PC-3 (cell line): ENCODE measurements around the gene APBA2. TPM values are rescaled to one million over a fixed set of nuclear protein-coding genes. Genes with fewer than 3 reads are reported as not detected.

Experiments
- ATAC-seq: fragments of 200-7000 bp; cut with Tn5 transposase; 2 replicates; pipeline ENCODE4 v1.9.1; 2020; ENCODE audit warnings: mild to moderate bottlenecking, moderate library complexity
- BruUV-seq: library from RNA; stranded (reverse); fragments of 400-500 nt; replicated peaks from 2 replicates; lab custom pipeline; 2021; lab: Mats Ljungman, UMichigan
- CTCF ChIA-PET: fragments of 300-600 bp; sonication (Branson Sonifier 250); formaldehyde crosslinking; loops from one replicate; lab custom pipeline; 2022; ENCODE audit warnings: antibody characterized with exemption; lab: Charles Lee
- POLR2A ChIA-PET: fragments of 300-600 bp; sonication (Branson Sonifier 250); formaldehyde crosslinking; loops from one replicate; lab custom pipeline; 2022; ENCODE audit warnings: antibody characterized with exemption; ENCODE audit not compliant: unreplicated experiment; lab: Charles Lee
- DNase-seq: peaks from one replicate; pipeline ENCODE4 v3.0.0-alpha.2; 2015
- H2AFZ ChIP-seq: fragments of 300-600 bp; sonication (generic); 2 replicates; pipeline ENCODE4 v1.6.0; 2016; ENCODE audit warnings: antibody characterized with exemption, low read length
- H3F3A ChIP-seq: fragments of 300-600 bp; sonication (generic); one replicate; pipeline ENCODE4 v1.6.0; 2017; ENCODE audit warnings: antibody characterized with exemption, low read length, control low read depth, mild to moderate bottlenecking; ENCODE audit not compliant: unreplicated experiment
- H3K27ac ChIP-seq: fragments of 300-600 bp; sonication (generic); 2 replicates; pipeline ENCODE4 v1.5.1; 2016; ENCODE audit warnings: mild to moderate bottlenecking, low read length
- H3K27me3 ChIP-seq: fragments of 300-600 bp; sonication (generic); 2 replicates; pipeline ENCODE4 v1.6.1; 2016; ENCODE audit warnings: low read length, mixed read lengths
- H3K36me3 ChIP-seq: fragments of 300-600 bp; sonication (generic); 2 replicates; pipeline ENCODE4 v1.6.1; 2016; ENCODE audit warnings: low read depth, mixed run types, low read length, mixed read lengths
- H3K4me1 ChIP-seq: fragments of 300-600 bp; sonication (generic); 2 replicates; pipeline ENCODE4 v1.5.1; 2016; ENCODE audit warnings: low read length; ENCODE audit not compliant: insufficient read depth
- H3K4me2 ChIP-seq: fragments of 300-600 bp; sonication (generic); 2 replicates; pipeline ENCODE4 v1.6.0; 2016; ENCODE audit warnings: low read length
- H3K4me3 ChIP-seq: fragments of 300-600 bp; sonication (generic); 2 replicates; pipeline ENCODE4 v1.5.1; 2016; ENCODE audit warnings: mild to moderate bottlenecking, low read length, mixed read lengths
- H3K79me2 ChIP-seq: fragments of 300-600 bp; sonication (generic); 2 replicates; pipeline ENCODE4 v1.6.1; 2017; ENCODE audit warnings: low read length, mixed read lengths
- H3K9ac ChIP-seq: fragments of 300-600 bp; sonication (generic); 2 replicates; pipeline ENCODE4 v1.6.0; 2016; ENCODE audit warnings: mild to moderate bottlenecking, low read length
- H3K9me2 ChIP-seq: fragments of 300-600 bp; sonication (generic); replicated peaks from 2 replicates; pipeline ENCODE4 v1.6.1; 2016; ENCODE audit warnings: mixed run types, low read length, mixed read lengths
- H3K9me3 ChIP-seq: fragments of 300-600 bp; sonication (generic); 2 replicates; pipeline ENCODE4 v1.6.1; 2016; ENCODE audit warnings: low read length, mixed read lengths
- H4K20me1 ChIP-seq: fragments of 300-600 bp; sonication (generic); 2 replicates; pipeline ENCODE4 v1.6.1; 2016; ENCODE audit warnings: low read length, mixed read lengths
- EZH2 ChIP-seq: fragments of 300-600 bp; sonication (generic); IDR thresholded peaks from one replicate; pipeline ENCODE4 v1.6.1; 2017; ENCODE audit warnings: antibody characterized with exemption, mild to moderate bottlenecking, low read length; ENCODE audit not compliant: unreplicated experiment
- EZH2phosphoT487 ChIP-seq: fragments of 300-600 bp; sonication (generic); IDR thresholded peaks from 2 replicates; pipeline ENCODE4 v1.6.1; 2018; ENCODE audit warnings: mild to moderate bottlenecking, antibody characterized with exemption, low read length, borderline replicate concordance
- intact Hi-C: fragments of 100-400 bp; cut with micrococcal nuclease; formaldehyde crosslinking; loops from 2 replicates; pipeline ENCODE4 v1.9.0; 2023
- total RNA-seq: library from RNA; depleted of rRNA; stranded (reverse); fragments of >200 nt; gene quantifications from 2 replicates; pipeline ENCODE4 v1.2.3, GENCODE V29; 2014
- TF ChIP-seq, protein P1 (sequence below): fragments of 300-600 bp; sonication (generic); conservative IDR thresholded peaks from 2 replicates; pipeline ENCODE4 v1.5.1; 2017; ENCODE audit warnings: antibody characterized with exemption, low read depth, mild to moderate bottlenecking, low read length

Gene APBA2
- total RNA-seq, 1 experiment from 2014 or later: 61.7 TPM

DNA sequence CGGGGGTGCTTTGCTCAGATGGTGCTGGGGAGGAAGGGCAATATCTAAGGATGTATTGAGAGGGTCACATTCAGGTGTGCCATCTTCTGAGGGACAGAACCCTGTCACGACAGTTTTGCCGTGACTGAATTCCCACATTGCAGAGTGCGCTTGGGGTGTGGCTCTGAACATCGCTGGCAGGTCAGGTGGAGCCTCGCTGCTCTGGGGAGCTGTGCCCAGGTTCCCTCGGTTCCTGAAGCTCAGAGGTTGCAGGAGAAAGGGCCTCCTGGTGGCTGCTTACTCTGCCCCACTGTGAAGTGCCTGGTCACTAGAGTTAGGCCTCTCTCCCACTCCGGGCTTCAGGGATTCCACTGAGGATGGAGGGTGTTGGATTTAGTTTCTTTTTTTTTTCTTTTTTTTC lies 51.5 kb downstream of the APBA2 start:
- POLR2A ChIA-PET: no interaction called here
- ATAC-seq: no peak

DNA sequence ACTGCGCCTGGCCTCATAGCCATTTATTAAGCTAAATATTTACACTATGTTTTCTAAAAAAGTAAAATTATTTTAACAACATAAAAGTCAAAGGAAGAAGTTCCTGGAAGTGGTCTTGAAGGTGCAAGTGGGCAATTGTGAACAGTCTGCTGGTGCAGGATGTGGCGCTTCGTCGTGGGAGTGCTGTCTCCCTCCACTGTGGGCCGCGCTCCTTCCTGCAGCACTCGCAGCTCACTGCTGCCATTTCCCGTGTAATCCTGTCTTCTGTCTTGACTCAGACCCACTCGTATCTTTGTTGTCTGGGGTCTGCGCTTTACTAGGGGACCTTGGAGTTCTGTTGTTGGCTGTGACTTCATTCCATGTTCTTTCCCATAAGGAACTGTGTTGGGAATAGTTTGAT lies 56.3 kb downstream of the APBA2 start:
- Histone ChIP-seq H3F3A (no peaks in the 10 kb centered on the region), H4K20me1 (no peaks in the 10 kb centered on the region), H3K27me3 (no peaks in the 10 kb centered on the region), H2AFZ (no peak overlapping the region), H3K9me3 (no peaks in the 10 kb centered on the region), H3K4me3 (no peak overlapping the region), H3K4me1 (no peaks in the 10 kb centered on the region), H3K27ac (no peak overlapping the region), H3K9ac (no peak overlapping the region), H3K9me2 (no peaks in the 10 kb centered on the region), H3K4me2 (no peak overlapping the region), H3K79me2 (no peaks in the 10 kb centered on the region), H3K36me3 (no peaks in the 10 kb centered on the region)
- ATAC-seq (no peak), DNase-seq (no peak)
- CTCF ChIA-PET: no interaction called here
- POLR2A ChIA-PET: no interaction called here
- BruUV-seq: no TSS peak
- intact Hi-C loops: no loop called here
- no peak for TF ChIP-seq EZH2phosphoT487
- no peak for TF ChIP-seq EZH2
- TF ChIP-seq, protein P1, sequence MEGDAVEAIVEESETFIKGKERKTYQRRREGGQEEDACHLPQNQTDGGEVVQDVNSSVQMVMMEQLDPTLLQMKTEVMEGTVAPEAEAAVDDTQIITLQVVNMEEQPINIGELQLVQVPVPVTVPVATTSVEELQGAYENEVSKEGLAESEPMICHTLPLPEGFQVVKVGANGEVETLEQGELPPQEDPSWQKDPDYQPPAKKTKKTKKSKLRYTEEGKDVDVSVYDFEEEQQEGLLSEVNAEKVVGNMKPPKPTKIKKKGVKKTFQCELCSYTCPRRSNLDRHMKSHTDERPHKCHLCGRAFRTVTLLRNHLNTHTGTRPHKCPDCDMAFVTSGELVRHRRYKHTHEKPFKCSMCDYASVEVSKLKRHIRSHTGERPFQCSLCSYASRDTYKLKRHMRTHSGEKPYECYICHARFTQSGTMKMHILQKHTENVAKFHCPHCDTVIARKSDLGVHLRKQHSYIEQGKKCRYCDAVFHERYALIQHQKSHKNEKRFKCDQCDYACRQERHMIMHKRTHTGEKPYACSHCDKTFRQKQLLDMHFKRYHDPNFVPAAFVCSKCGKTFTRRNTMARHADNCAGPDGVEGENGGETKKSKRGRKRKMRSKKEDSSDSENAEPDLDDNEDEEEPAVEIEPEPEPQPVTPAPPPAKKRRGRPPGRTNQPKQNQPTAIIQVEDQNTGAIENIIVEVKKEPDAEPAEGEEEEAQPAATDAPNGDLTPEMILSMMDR: no peak

More for the DNA sequence above, 51.5 kb downstream of the APBA2 start:
- no peaks in the 10 kb centered on the region for H3K9me3 ChIP-seq
- no peak overlapping the region for H3K4me2 ChIP-seq
- no TSS peak for BruUV-seq
- TF ChIP-seq EZH2phosphoT487 (no peak), EZH2 (no peak)
- TF ChIP-seq, protein P1: no peak
- H3F3A ChIP-seq: no peaks in the 10 kb centered on the region
- no peaks in the 10 kb centered on the region for H3K36me3 ChIP-seq
- H3K27me3 ChIP-seq: no peaks in the 10 kb centered on the region
- H2AFZ ChIP-seq: no peak overlapping the region
- H3K4me3 ChIP-seq: no peak overlapping the region
- H3K9me2 ChIP-seq: no peaks in the 10 kb centered on the region
- H3K4me1 ChIP-seq: no peaks in the 10 kb centered on the region
- intact Hi-C loops: no loop called here
- H3K9ac ChIP-seq: no peak overlapping the region
- H3K27ac ChIP-seq: no peak overlapping the region
- H3K79me2 ChIP-seq: no peaks in the 10 kb centered on the region
- DNase-seq: no peak
- CTCF ChIA-PET: no interaction called here
- H4K20me1 ChIP-seq: no peaks in the 10 kb centered on the region

DNA sequence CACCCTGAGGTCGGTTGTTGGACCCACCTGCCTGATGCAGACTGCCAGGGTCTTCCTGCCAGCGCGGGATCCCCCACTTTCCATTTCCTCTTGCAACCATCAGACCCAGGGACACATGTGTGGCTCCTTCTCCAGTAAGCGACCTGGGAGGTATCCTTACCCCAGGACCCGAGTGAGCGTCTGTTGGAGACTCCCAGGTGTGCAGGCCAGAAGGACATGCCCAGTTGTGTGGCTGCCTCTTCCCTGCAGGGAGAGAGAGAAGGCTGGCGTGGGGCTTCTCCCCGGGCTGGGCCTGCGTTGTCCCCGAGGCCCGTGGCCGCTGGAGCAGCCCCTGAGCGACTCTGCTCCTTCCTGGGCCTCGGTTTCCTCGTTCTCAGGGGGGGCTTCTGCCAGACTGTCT lies 56.8 kb downstream of the APBA2 start:
- ChIA-PET CTCF (no interaction called here), POLR2A (no interaction called here)
- H3K9ac ChIP-seq: no peak overlapping the region
- H3K9me2 ChIP-seq: no peaks in the 10 kb centered on the region
- ATAC-seq (no peak), DNase-seq (no peak)
- H3K4me3 ChIP-seq: no peak overlapping the region
- H3K4me1 ChIP-seq: no peaks in the 10 kb centered on the region
- H3F3A ChIP-seq: no peaks in the 10 kb centered on the region
- intact Hi-C loops: no loop called here
- no peaks in the 10 kb centered on the region for H3K36me3 ChIP-seq
- no peaks in the 10 kb centered on the region for H3K27me3 ChIP-seq
- TF ChIP-seq EZH2: no peak
- TF ChIP-seq, protein P1: no peak
- no peak for TF ChIP-seq EZH2phosphoT487
- no peaks in the 10 kb centered on the region for H3K79me2 ChIP-seq
- no peaks in the 10 kb centered on the region for H3K9me3 ChIP-seq
- H3K27ac ChIP-seq: no peak overlapping the region
- no TSS peak for BruUV-seq
- H2AFZ ChIP-seq: no peak overlapping the region
- no peaks in the 10 kb centered on the region for H4K20me1 ChIP-seq
- no peak overlapping the region for H3K4me2 ChIP-seq
